ENCODE results near the gene PARVB. TPM values are rescaled to one million over a fixed set of nuclear protein-coding genes. Genes with fewer than 3 reads are reported as not detected.
A peak's percentile ranks its signal among the peaks of the same experiment; 100 is the strongest.

The PARVB gene
- total RNA-seq, 2 donors from 2014 or later, result 4.5 to 11.4 TPM

DNA sequence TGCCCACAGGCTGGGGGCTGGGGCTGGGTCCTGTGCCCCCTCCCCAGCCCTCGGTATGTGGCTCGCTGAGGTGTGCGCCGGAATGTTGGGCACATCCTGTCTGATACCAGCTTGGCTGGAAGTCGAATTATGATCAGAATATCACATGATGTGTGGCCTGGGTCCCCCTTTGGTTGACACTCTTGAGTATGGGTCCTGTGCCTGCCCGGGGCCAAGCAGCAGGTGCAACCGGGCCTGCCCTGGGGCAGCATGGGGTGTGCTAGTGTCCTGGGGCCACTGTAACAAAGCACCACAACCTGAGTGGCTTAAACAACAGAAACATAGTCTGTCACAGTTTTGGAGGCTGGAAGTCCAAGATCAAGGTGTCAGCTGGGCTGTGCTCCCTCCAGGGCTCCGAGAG is 52.7 kb downstream of the PARVB start:
- DNase-seq, result no peak
- Histone ChIP-seq H3K4me3 (no peak overlapping the region), H3K9ac (ENCODE audit: low read depth in 2 of 2, low read length in 2 of 2) (no peak overlapping the region), H3K9me3 (no peaks in the 10 kb centered on the region), H3K27ac (no peak overlapping the region), H3K4me1 (no peaks in the 10 kb centered on the region), H3K27me3 (no peaks in the 10 kb centered on the region), H3K36me3 (no peaks in the 10 kb centered on the region)
- intact Hi-C loops (cut with DNase I), result no loop called here
- TF ChIP-seq, protein P1, sequence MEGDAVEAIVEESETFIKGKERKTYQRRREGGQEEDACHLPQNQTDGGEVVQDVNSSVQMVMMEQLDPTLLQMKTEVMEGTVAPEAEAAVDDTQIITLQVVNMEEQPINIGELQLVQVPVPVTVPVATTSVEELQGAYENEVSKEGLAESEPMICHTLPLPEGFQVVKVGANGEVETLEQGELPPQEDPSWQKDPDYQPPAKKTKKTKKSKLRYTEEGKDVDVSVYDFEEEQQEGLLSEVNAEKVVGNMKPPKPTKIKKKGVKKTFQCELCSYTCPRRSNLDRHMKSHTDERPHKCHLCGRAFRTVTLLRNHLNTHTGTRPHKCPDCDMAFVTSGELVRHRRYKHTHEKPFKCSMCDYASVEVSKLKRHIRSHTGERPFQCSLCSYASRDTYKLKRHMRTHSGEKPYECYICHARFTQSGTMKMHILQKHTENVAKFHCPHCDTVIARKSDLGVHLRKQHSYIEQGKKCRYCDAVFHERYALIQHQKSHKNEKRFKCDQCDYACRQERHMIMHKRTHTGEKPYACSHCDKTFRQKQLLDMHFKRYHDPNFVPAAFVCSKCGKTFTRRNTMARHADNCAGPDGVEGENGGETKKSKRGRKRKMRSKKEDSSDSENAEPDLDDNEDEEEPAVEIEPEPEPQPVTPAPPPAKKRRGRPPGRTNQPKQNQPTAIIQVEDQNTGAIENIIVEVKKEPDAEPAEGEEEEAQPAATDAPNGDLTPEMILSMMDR (IDR thresholded peaks at IDR 0.05), result no peak

DNA sequence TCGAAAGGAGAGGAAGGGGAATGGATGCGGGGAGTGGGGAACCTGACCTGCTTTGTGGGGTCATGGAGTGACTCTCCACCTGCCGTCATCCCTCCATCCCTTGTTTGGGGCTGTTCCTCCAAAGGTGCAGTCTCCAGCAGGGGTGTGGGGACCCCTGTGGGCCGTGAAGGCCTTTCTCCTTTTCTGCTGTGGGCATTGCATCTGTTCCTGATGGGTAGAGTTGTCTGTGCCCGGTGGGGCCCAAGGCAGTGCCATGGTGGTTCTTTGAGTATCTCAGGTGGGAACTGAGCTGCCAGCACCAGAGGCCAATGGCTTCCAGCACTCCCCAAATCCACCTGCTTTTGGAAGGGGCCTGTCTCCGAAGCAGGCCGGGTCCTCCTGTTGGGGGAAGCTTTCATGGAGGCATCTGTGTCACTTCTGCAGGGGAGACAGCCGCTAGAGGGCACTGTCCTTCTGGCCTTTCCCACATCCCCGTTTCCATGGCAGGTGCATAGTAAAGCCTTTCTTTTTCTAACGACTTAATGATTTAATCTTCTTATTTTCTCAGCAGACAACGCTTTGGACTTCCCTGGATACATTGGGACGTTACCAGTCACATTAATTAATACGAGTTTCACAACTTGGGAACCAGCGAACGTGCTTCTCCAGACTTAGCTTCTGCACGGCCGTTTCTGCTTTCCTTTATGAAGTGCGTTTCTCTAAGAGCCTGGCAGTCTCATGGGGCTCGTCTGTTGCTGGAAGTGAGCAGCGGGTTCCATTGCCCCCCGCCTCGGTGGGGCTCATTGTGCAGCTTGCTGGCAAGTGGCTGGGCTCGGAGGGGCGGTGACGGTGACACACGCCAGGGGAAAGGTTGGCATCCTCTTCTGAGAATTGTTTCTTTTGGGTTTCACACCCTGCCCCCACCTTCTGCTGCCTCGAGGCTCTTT is 57.1 kb downstream of the PARVB start:
- peak; percentile 66 for DNase-seq
- intact Hi-C loops (cut with DNase I), result loop anchor here (1.0 to 5.0 kb wide), 3 partner anchors 89 to 545 kb away; no protein-coding TSS in a partner anchor
- Histone ChIP-seq H3K9ac (ENCODE audit: low read depth in 2 of 2, low read length in 2 of 2) (no peak overlapping the region), H3K4me1 (no peaks in the 10 kb centered on the region), H3K27me3 (no peaks in the 10 kb centered on the region), H3K9me3 (no peaks in the 10 kb centered on the region), H3K36me3 (no peaks in the 10 kb centered on the region), H3K27ac (no peak overlapping the region), H3K4me3 (no peak overlapping the region)
- TF ChIP-seq, protein P1 (IDR thresholded peaks at IDR 0.05), result peak; percentile 92

DNA sequence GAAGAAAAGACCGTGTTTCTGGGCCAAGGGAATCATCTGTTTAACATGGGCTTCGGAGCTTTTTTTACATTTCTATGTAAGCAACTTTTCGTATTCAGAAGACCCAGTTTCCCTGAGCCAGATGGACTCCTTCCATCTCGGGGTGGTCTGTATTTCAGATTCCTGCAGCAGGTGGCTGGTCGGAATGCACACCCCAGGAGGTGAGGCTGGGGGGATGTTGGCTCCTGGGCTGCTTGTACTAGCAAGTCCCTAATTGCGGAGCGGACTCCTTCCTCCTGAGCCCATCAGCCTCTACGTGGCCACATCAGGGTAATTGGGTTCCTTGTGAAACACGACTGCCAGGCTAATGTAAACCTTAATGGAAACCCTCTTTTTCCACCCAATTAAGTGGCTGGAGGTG is 58.7 kb downstream of the PARVB start:
- Histone ChIP-seq H3K9ac (ENCODE audit: low read depth in 2 of 2, low read length in 2 of 2) (no peak overlapping the region), H3K4me3 (no peak overlapping the region), H3K4me1 (no peaks in the 10 kb centered on the region), H3K36me3 (no peaks in the 10 kb centered on the region), H3K27ac (no peak overlapping the region), H3K9me3 (no peaks in the 10 kb centered on the region), H3K27me3 (no peaks in the 10 kb centered on the region)
- intact Hi-C loops (cut with DNase I), result loop anchor here (5.0 kb wide), 2 partner anchors 90 to 484 kb away; no protein-coding TSS in a partner anchor
- DNase-seq, result no peak
- TF ChIP-seq, protein P1 (IDR thresholded peaks at IDR 0.05), result no peak

DNA sequence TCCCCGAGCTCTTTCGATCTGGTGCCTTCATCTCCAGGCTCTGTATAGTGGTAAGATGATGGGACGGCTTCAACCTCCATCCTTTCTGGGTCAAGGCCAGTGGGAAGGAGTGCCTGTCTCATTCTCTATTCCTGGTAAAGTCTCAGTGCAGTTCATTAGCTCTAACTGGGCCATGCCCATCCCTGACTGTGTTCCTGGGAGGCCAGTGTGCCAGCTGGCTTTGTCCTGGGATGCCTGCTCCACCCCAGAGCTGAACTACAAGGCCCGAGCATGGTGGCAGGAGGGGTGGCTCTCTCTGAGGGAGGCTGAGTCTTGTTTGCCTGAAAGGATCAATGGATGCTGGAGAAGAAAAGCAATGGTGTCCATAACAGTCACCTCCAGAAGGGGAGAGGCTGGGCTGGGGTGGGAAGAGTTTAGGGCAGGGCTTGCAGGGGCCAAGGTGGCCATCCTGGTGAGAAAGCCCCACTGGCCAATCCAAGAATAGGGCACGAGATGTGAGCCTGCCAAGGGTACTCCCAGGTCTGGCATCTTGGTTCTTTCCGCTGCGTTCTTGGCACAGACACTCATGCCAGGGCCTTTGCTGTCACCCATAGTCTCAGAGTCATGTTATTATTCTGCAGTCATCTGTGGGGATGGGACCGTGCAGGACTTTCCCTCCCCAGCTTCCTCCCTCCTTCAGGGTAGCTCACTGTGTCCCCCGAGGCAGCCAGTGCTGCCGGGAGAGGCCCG is 60.1 kb downstream of the PARVB start:
- Histone ChIP-seq H3K36me3 (no peaks in the 10 kb centered on the region), H3K9me3 (no peaks in the 10 kb centered on the region), H3K9ac (ENCODE audit: low read depth in 2 of 2, low read length in 2 of 2) (no peak overlapping the region), H3K27me3 (no peaks in the 10 kb centered on the region), H3K4me1 (no peaks in the 10 kb centered on the region), H3K4me3 (no peak overlapping the region), H3K27ac (no peak overlapping the region)
- intact Hi-C loops (cut with DNase I), result loop anchor here (5.0 kb wide), 2 partner anchors 92 to 483 kb away; no protein-coding TSS in a partner anchor
- TF ChIP-seq, protein P1 (IDR thresholded peaks at IDR 0.05), result no peak
- DNase-seq, result no peak

DNA sequence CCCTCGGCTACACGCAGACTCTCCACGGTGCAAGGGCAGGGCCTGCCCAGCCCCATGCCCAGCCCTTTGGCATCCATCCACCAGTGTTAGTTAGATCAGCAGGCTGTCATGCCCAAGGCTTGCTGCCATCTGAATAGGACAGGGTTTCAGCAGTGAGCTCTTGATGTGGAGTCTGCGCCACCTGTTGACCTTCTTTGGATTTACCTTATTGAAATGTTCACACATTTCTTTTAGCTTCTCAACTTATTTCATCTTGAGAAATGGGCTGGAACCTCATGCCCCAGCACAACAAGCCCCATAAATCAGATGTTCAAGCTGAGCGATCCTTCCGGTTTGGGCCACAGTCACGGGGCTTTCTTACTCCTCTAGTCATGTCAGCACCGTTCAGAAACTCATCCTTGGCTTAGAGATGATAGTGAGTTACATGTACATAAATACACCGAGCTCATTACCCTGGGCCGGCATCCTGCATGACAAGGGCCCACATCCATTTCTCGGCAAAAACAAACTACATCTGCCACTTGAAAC is 61.7 kb downstream of the PARVB start:
- H3K27me3 ChIP-seq, result no peaks in the 10 kb centered on the region
- TF ChIP-seq, protein P1 (IDR thresholded peaks at IDR 0.05), result peak; percentile 37
- no peak overlapping the region for H3K9ac ChIP-seq (ENCODE audit: low read depth in 2 of 2, low read length in 2 of 2)
- DNase-seq, result peak; percentile 69
- no peaks in the 10 kb centered on the region for H3K9me3 ChIP-seq
- no peaks in the 10 kb centered on the region for H3K36me3 ChIP-seq
- H3K27ac ChIP-seq, result no peak overlapping the region
- no peaks in the 10 kb centered on the region for H3K4me1 ChIP-seq
- intact Hi-C loops (cut with DNase I), result no loop called here
- no peak overlapping the region for H3K4me3 ChIP-seq

Data from colonic mucosa (tissue), 4 donors.